ENCODE data around the gene RPL19. TPM values are rescaled to one million over a fixed set of nuclear protein-coding genes. Genes with fewer than 3 reads are reported as not detected.

Gene RPL19
- total and polyA plus RNA-seq, 2 donors (not counting 3 experiments of a cell fraction or from before 2014, with no cell fraction given), result 1,802 to 1,958 TPM

GRCh38 chr17:39150795-39151149, 49.3 kb upstream of the RPL19 start:
- DNase-seq (ENCODE audit: low read depth, low spot score) (no peak), FAIRE-seq (no peak)
- no peak overlapping the region for H3K4me2 ChIP-seq (ENCODE audit: insufficient read depth, low read length)
- H3K9me1 ChIP-seq (replicated peaks; ENCODE audit: control insufficient read depth, extremely low read depth, insufficient read depth, low read length), result no peaks in the 10 kb centered on the region
- no peak overlapping the region for H3K4me3 ChIP-seq (replicated peaks in 1 of 3; ENCODE audit: insufficient read depth in 1 of 3, low read depth in 1 of 3, low read length in 3 of 3)
- no peaks in the 10 kb centered on the region for H3K79me2 ChIP-seq (ENCODE audit: control insufficient read depth, insufficient read depth, low read length)
- H3K27ac ChIP-seq (ENCODE audit: insufficient read depth, low read depth, low read length), result no peak overlapping the region
- dilution Hi-C loops (cut with MboI; ENCODE audit: extremely low pct_ligation_motif_present, low sequenced_read_pairs) (no loop called here), intact Hi-C loops (cut with micrococcal nuclease) (loop anchor here (5.0 kb wide), 2 partner anchors 183 to 398 kb away; partner anchors contain the start of genes FBXO47 and PSMB3)
- no TSS peak for BruUV-seq (replicated peaks)
- H3K9ac ChIP-seq (replicated peaks; ENCODE audit: extremely low read depth, insufficient read depth, low read length), result no peak overlapping the region
- H3K36me3 ChIP-seq (ENCODE audit: control insufficient read depth in 2 of 2, extremely low read depth in 1 of 2, insufficient read depth in 2 of 2, low read length in 2 of 2), result no peaks in the 10 kb centered on the region
- ChIA-PET POLR2A (interaction anchor here (0.6 kb wide), 1 partner anchor 17 kb away, joined by 3 read pairs; no protein-coding TSS in a partner anchor), CTCF (interaction anchor here (0.6 to 14.1 kb wide), 3 partner anchors 167 to 361 kb away, joined by 3 to 550 read pairs (median 3); no protein-coding TSS in a partner anchor)
- H3K9me3 ChIP-seq (replicated peaks; ENCODE audit: control insufficient read depth, insufficient read depth, low read length), result no peaks in the 10 kb centered on the region
- TF ChIP-seq MYC (IDR thresholded peaks at IDR 0.05; ENCODE audit: low read depth, low read length) (no peak), POLR2A (IDR thresholded peaks at IDR 0.05; ENCODE audit: low read depth, low read length) (no peak), POLR2AphosphoS5 (IDR thresholded peaks at IDR 0.05; ENCODE audit: insufficient read depth, low read depth, low read length) (no peak), CTCF (IDR thresholded peaks at IDR 0.05; ENCODE audit: extremely low read depth in 1 of 2, insufficient read depth in 1 of 2, low read depth in 1 of 2, low read length in 2 of 2) (no peak), JUN (IDR thresholded peaks at IDR 0.05; ENCODE audit: borderline replicate concordance, insufficient read depth, insufficient read length, low read depth) (no peak), EZH2 (IDR thresholded peaks at IDR 0.05; ENCODE audit: borderline replicate concordance, low read depth, low read length, severe bottlenecking) (no peak), MAX (IDR thresholded peaks at IDR 0.05; ENCODE audit: insufficient read depth, insufficient read length) (no peak), GATA2 (IDR thresholded peaks at IDR 0.05; ENCODE audit: insufficient read depth, insufficient read length, low read depth, low read length) (no peak), FOS (IDR thresholded peaks at IDR 0.05; ENCODE audit: borderline replicate concordance, insufficient read depth, low read length) (no peak)
- H2AFZ ChIP-seq (ENCODE audit: low read depth, low read length), result no peak overlapping the region
- peaks cover 18 to 27% of the 10 kb centered on the region in 2 experiments for H3K27me3 ChIP-seq (ENCODE audit: control insufficient read depth in 2 of 2, insufficient read depth in 2 of 2, low read length in 2 of 2)
- H4K20me1 ChIP-seq (replicated peaks; ENCODE audit: control insufficient read depth, extremely low read depth, insufficient read depth, low read length), result no peaks in the 10 kb centered on the region
- H3K4me1 ChIP-seq (ENCODE audit: control insufficient read depth, extremely low read depth, insufficient read depth, low read length), result peaks cover 8% of the 10 kb centered on the region
